Osteocyte (in vitro differentiated cells): ENCODE data around the gene IFT27. TPM values are rescaled to one million over a fixed set of nuclear protein-coding genes. Genes with fewer than 3 reads are reported as not detected.
A peak's percentile ranks its signal among the peaks of the same experiment; 100 is the strongest.

Experiments
- DNase-seq: peaks from one replicate; pipeline ENCODE4 v3.0.0; 2021; ENCODE audit warnings: mixed read lengths; ENCODE audit not compliant: unreplicated experiment; ENCODE audit errors: extremely low spot score
- H3K27ac Mint-ChIP-seq: one replicate; pipeline ENCODE4 v1.8.0; 2021; ENCODE audit warnings: mild to moderate bottlenecking, mixed read lengths; ENCODE audit not compliant: unreplicated experiment
- H3K27me3 Mint-ChIP-seq: one replicate; pipeline ENCODE4 v1.8.0; 2021; ENCODE audit warnings: mixed read lengths; ENCODE audit not compliant: unreplicated experiment
- H3K36me3 Mint-ChIP-seq: one replicate; pipeline ENCODE4 v1.8.0; 2021; ENCODE audit warnings: mixed read lengths; ENCODE audit not compliant: unreplicated experiment
- H3K4me1 Mint-ChIP-seq: one replicate; pipeline ENCODE4 v1.8.0; 2021; ENCODE audit warnings: mixed read lengths; ENCODE audit not compliant: unreplicated experiment
- H3K4me3 Mint-ChIP-seq: one replicate; pipeline ENCODE4 v1.8.0; 2021; ENCODE audit warnings: mild to moderate bottlenecking, moderate library complexity, mixed read lengths; ENCODE audit not compliant: unreplicated experiment
- H3K9me3 Mint-ChIP-seq: one replicate; pipeline ENCODE4 v1.8.0; 2021; ENCODE audit warnings: mixed read lengths; ENCODE audit not compliant: unreplicated experiment
- total RNA-seq: library from RNA; stranded (reverse); gene quantifications from 2 replicates; pipeline ENCODE4 v1.2.1, GENCODE V29; 2021
- TF ChIP-seq, protein P1 (sequence below): fragments of 200-600 bp; sonication (generic); IDR thresholded peaks from 2 replicates; pipeline ENCODE4 v1.5.0; 2021; ENCODE audit warnings: antibody characterized with exemption, mild to moderate bottlenecking, moderate library complexity

IFT27 gene
- total RNA-seq, 1 donor from 2014 or later: 36.9 TPM

DNA sequence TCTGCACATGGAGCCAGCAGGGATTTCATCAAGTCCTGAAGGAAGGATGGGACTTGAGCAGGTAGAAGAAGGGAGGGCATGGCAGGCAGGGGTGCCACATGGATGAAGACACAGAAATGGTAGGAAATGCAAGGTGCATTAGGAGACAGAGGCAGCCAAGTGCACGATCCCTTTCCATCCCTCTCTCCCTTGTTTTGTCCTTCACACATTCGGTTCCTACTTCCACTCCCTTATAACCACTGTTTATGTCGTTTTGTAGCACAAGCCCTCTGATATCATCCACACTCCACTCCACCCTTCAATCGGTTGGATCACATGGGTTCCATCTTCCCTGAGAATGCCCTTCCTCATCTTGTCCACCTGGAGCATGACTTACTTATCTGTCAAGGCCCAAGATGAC lies 35.2 kb downstream of the IFT27 start:
- no peaks in the 10 kb centered on the region for H3K36me3 Mint-ChIP-seq
- TF ChIP-seq, protein P1, sequence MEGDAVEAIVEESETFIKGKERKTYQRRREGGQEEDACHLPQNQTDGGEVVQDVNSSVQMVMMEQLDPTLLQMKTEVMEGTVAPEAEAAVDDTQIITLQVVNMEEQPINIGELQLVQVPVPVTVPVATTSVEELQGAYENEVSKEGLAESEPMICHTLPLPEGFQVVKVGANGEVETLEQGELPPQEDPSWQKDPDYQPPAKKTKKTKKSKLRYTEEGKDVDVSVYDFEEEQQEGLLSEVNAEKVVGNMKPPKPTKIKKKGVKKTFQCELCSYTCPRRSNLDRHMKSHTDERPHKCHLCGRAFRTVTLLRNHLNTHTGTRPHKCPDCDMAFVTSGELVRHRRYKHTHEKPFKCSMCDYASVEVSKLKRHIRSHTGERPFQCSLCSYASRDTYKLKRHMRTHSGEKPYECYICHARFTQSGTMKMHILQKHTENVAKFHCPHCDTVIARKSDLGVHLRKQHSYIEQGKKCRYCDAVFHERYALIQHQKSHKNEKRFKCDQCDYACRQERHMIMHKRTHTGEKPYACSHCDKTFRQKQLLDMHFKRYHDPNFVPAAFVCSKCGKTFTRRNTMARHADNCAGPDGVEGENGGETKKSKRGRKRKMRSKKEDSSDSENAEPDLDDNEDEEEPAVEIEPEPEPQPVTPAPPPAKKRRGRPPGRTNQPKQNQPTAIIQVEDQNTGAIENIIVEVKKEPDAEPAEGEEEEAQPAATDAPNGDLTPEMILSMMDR: no peak
- DNase-seq: peak; percentile 59
- H3K4me3 Mint-ChIP-seq: no peak overlapping the region
- peaks cover 43% of the 10 kb centered on the region for H3K27me3 Mint-ChIP-seq
- no peaks in the 10 kb centered on the region for H3K4me1 Mint-ChIP-seq
- peaks cover 5% of the 10 kb centered on the region for H3K9me3 Mint-ChIP-seq
- H3K27ac Mint-ChIP-seq: no peak overlapping the region

DNA sequence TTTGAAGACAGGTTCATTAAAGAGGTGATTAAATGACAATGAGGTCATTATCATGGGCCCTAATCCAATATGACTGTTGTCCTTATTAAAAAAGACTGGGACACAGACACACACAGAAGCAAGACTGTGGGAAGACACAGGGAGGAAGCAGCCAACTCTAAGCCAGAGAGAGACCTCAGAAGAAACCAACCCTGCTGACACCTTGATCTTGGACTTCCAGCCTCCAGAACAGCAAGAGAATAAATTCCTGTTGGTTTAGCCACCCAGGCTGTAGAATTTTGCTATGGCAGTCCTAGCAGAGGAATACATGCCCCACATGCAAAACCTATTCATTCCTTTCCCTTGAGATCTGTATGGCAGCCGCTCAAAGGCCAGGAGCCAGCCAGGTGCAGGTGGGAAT lies 36.7 kb downstream of the IFT27 start:
- H3K9me3 Mint-ChIP-seq: peaks cover 5% of the 10 kb centered on the region
- TF ChIP-seq, protein P1: no peak
- no peak overlapping the region for H3K4me3 Mint-ChIP-seq
- H3K36me3 Mint-ChIP-seq: no peaks in the 10 kb centered on the region
- H3K4me1 Mint-ChIP-seq: no peaks in the 10 kb centered on the region
- H3K27me3 Mint-ChIP-seq: peaks cover 35% of the 10 kb centered on the region
- no peak overlapping the region for H3K27ac Mint-ChIP-seq
- no peak for DNase-seq

DNA sequence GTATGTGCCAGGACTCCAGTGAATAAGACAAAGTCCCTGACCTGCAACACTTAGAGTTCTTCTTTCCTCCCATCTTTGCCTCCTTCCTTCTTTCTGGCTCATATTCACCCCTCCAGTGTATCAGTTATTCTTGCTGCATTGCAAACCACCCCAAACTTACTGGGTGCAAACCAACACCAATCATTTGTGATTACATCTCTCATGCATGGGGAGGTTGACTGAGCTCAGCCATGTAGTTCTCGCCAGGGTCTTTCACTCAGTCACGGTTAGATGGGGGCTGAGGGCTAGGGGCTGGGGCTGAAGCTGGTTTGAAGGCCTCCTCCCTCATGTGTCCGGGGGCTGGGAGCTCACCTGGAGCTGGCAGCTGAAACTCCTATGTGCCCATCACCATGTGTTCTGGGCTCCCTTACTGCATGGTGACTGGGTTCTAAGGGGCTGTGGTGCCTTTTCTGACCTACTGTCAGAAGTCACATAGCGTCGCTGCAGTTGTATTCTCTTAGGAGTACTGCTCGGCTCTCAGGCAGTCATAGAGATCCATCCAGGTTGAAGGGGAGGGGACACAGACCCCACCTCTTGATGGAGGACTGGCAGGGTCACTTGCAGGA lies 37.4 kb downstream of the IFT27 start:
- H3K4me3 Mint-ChIP-seq: no peak overlapping the region
- no peaks in the 10 kb centered on the region for H3K36me3 Mint-ChIP-seq
- peaks cover 5% of the 10 kb centered on the region for H3K9me3 Mint-ChIP-seq
- H3K27ac Mint-ChIP-seq: no peak overlapping the region
- peak; percentile 49 for DNase-seq
- no peaks in the 10 kb centered on the region for H3K4me1 Mint-ChIP-seq
- peaks cover 41% of the 10 kb centered on the region for H3K27me3 Mint-ChIP-seq
- TF ChIP-seq, protein P1: no peak

DNA sequence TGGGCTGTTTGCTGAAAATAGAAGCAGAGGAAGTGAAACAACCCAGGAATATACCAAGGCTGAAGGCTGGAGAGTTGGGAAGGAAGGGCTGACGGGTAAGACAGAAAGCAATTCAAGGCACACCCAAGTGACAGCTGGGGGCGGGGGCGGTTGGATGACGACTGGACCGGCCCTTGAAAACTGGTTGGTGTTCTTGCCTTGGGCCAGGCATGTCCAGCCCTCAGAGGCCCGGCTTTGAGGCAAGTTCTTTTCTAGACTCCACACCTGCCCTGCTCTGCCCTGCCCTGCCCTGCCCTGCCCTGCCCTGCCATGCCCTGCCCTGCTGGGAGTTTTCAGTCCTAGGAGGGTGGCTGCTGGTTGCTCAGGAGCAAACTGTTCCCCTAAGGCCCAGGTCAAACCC lies 38.1 kb downstream of the IFT27 start:
- H3K27ac Mint-ChIP-seq: no peak overlapping the region
- H3K9me3 Mint-ChIP-seq: peaks cover 5% of the 10 kb centered on the region
- DNase-seq: peak; percentile 59
- H3K36me3 Mint-ChIP-seq: no peaks in the 10 kb centered on the region
- H3K4me3 Mint-ChIP-seq: no peak overlapping the region
- no peaks in the 10 kb centered on the region for H3K4me1 Mint-ChIP-seq
- H3K27me3 Mint-ChIP-seq: peaks cover 42% of the 10 kb centered on the region
- TF ChIP-seq, protein P1: no peak

DNA sequence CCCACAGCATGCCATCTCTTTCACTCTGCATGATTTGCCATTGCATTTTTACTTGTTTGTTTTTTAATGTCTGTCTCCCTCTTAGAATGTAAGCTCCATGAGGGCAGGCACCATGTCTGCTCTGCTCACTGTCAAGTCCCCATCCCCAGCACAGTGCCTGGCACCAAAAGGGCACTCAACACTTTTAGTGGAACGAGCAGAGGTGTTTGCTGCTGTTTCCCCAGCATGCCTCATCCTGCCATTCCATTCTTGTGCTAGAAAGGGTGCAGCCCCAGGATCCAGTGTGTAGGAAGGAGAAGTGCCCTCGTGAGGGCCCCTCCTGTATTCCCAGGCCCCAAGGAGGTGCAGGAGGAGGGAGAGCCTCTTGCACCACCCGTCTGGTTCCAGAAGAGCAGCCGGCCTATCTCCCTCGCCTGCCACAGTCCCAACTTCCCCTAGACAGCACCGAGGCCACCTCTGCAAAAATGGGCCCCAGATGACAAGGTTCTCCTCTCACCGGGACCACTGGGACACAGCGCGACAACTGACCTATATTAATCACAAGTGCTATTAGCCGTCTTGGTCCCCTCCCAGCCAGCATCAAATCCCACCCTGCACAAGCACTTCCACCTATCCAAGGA lies 39.1 kb downstream of the IFT27 start:
- Mint-ChIP-seq H3K27ac (no peak overlapping the region), H3K27me3 (peaks cover 48% of the 10 kb centered on the region), H3K36me3 (no peaks in the 10 kb centered on the region), H3K9me3 (peaks cover 5% of the 10 kb centered on the region), H3K4me1 (no peaks in the 10 kb centered on the region), H3K4me3 (no peak overlapping the region)
- DNase-seq: peak; percentile 73
- TF ChIP-seq, protein P1: no peak
